Natural killer cell (primary cell): ENCODE results near the gene SORBS2. TPM values are rescaled to one million over a fixed set of nuclear protein-coding genes. Genes with fewer than 3 reads are reported as not detected.
"Not testable (repeated sequence)": the region's sequence is repeated elsewhere in the genome, so short reads cannot be mapped to it uniquely, and the experiment has no call there.

Experiments used
- ATAC-seq, 3 donors: fragments of 150-1000 bp in 2 of 3; fragments of 200-7000 bp in 1 of 3; cut with Tn5 transposase; 1 replicate in 1 of 3; 2 replicates in 2 of 3; pipeline ENCODE4 v1.10.0; 2021; ENCODE audit warnings: mild to moderate bottlenecking in 2 of 3, moderate library complexity in 2 of 3
- DNase-seq, 2 donors: peaks; one replicate each; pipeline versions ENCODE4 v3.0.0 to v3.0.0-alpha.2; 2013 to 2021; ENCODE audit warnings: mixed read lengths in 1 of 2
- H3K27ac ChIP-seq: one replicate; pipeline ENCODE4 v1.5.1; 2013; ENCODE audit warnings: mild to moderate bottlenecking, low read length
- H3K27me3 ChIP-seq: one replicate; pipeline ENCODE4 v1.6.1; 2013; ENCODE audit warnings: low read length; ENCODE audit not compliant: control insufficient read depth, insufficient read depth
- H3K36me3 ChIP-seq: one replicate; pipeline ENCODE4 v1.6.1; 2013; ENCODE audit warnings: low read length; ENCODE audit not compliant: control insufficient read depth, insufficient read depth
- H3K4me1 ChIP-seq: one replicate; pipeline ENCODE4 v1.6.1; 2013; ENCODE audit warnings: low read length; ENCODE audit not compliant: control insufficient read depth, insufficient read depth
- H3K4me3 ChIP-seq: one replicate; pipeline ENCODE4 v1.5.1; 2013; ENCODE audit warnings: low read length
- H3K9me3 ChIP-seq: one replicate; pipeline ENCODE4 v1.6.1; 2013; ENCODE audit warnings: low read length; ENCODE audit not compliant: control insufficient read depth, insufficient read depth
- H3K27ac Mint-ChIP-seq, 2 donors: one replicate each; pipeline ENCODE4 v1.8.0; 2022; ENCODE audit warnings: mild to moderate bottlenecking in 2 of 2, mixed read lengths in 2 of 2, moderate library complexity in 1 of 2
- H3K27me3 Mint-ChIP-seq, 2 donors: one replicate each; pipeline ENCODE4 v1.8.0; 2022; ENCODE audit warnings: low read depth in 2 of 2, mixed read lengths in 2 of 2
- H3K36me3 Mint-ChIP-seq: one replicate; pipeline ENCODE4 v1.8.0; 2022; ENCODE audit warnings: mixed read lengths
- H3K4me1 Mint-ChIP-seq, 2 donors: one replicate each; pipeline ENCODE4 v1.8.0; 2022; ENCODE audit warnings: mixed read lengths in 2 of 2
- H3K4me3 Mint-ChIP-seq: one replicate; pipeline ENCODE4 v1.8.0; 2022; ENCODE audit warnings: mild to moderate bottlenecking, moderate library complexity, mixed read lengths
- H3K9me3 Mint-ChIP-seq, 2 donors: one replicate each; pipeline ENCODE4 v1.8.0; 2022; ENCODE audit warnings: mixed read lengths in 2 of 2
- CTCF ChIP-seq: fragments of 200-600 bp; IDR thresholded peaks from one replicate; pipeline ENCODE4 v1.8.0; 2022; ENCODE audit warnings: antibody characterized with exemption
- WGBS: methylation state at CpG from one replicate; pipeline ENCODE4 v1.1.7; 2013; ENCODE audit warnings: missing lambda C conversion rate; ENCODE audit not compliant: insufficient coverage; 5-methylcytosine and 5-hydroxymethylcytosine counted together
- intact Hi-C: fragments of 100-400 bp; cut with micrococcal nuclease; formaldehyde crosslinking; loops from one replicate; pipeline ENCODE4 v1.14.2; 2022
- total RNA-seq, 4 donors: library from RNA; stranded (reverse); fragments of 120-200 nt in 1 of 4; gene quantifications; one replicate each; pipeline versions ENCODE4 v1.2.3 to v1.2.4, GENCODE V29; 2013 to 2022

The SORBS2 gene
- total RNA-seq, 3 donors from 2014 or later (not counting 1 experiment from before 2014, with no cell fraction given) = 10.2 to 15.6 (median 13.5) TPM

- intact Hi-C loops = no loop called here
- H3K27ac Mint-ChIP-seq = no peak overlapping the region
Measured at GRCh38 chr4:185709802-185710486, 102.0 kb downstream of the SORBS2 start.

GRCh38 chr4:185708348-185708747 is 103.6 kb downstream of the SORBS2 start:
- no peak for ATAC-seq
- Mint-ChIP-seq H3K27me3 (peaks cover 0 to 11% of the 10 kb centered on the region in 2 donors), H3K27ac (no peak overlapping the region), H3K4me3 (no peak overlapping the region), H3K9me3 (peaks cover 0 to 4% of the 10 kb centered on the region in 2 donors), H3K36me3 (no peaks in the 10 kb centered on the region), H3K4me1 (no peaks in the 10 kb centered on the region)
- no peak overlapping the region for H3K27ac ChIP-seq
- H3K4me1 ChIP-seq = no peaks in the 10 kb centered on the region
- no peak for DNase-seq
- no peak for TF ChIP-seq CTCF
- H3K9me3 ChIP-seq = no peaks in the 10 kb centered on the region
- H3K36me3 ChIP-seq = no peaks in the 10 kb centered on the region
- 79% methylated on average over 2 of the region's 3 CpGs for WGBS
- intact Hi-C loops = no loop called here
- H3K4me3 ChIP-seq = no peak overlapping the region
- no peaks in the 10 kb centered on the region for H3K27me3 ChIP-seq

More at GRCh38 chr4:185709802-185710486, 102.0 kb downstream of the SORBS2 start:
- Histone ChIP-seq H3K9me3 (no peaks in the 10 kb centered on the region), H3K4me3 (no peak overlapping the region), H3K4me1 (no peaks in the 10 kb centered on the region), H3K27ac (no peak overlapping the region), H3K36me3 (no peaks in the 10 kb centered on the region), H3K27me3 (no peaks in the 10 kb centered on the region)
- ATAC-seq (no peak), DNase-seq (no peak)
- 95% methylated on average over 6 of the region's 8 CpGs for WGBS
- Mint-ChIP-seq H3K4me3 (no peak overlapping the region), H3K36me3 (no peaks in the 10 kb centered on the region), H3K9me3 (peaks cover 0 to 4% of the 10 kb centered on the region in 2 donors), H3K27me3 (peaks cover 0 to 11% of the 10 kb centered on the region in 2 donors), H3K4me1 (no peaks in the 10 kb centered on the region)
- no peak for TF ChIP-seq CTCF

- not testable (repeated sequence) for H3K4me3 Mint-ChIP-seq
Measured at GRCh38 chr4:185707622-185708021, 104.4 kb downstream of the SORBS2 start.

GRCh38 chr4:185702147-185702663 is 109.8 kb downstream of the SORBS2 start:
- Histone ChIP-seq H3K9me3 (no peaks in the 10 kb centered on the region), H3K36me3 (no peaks in the 10 kb centered on the region), H3K27ac (no peak overlapping the region), H3K27me3 (no peaks in the 10 kb centered on the region), H3K4me3 (no peak overlapping the region), H3K4me1 (no peaks in the 10 kb centered on the region)
- TF ChIP-seq CTCF = no peak
- intact Hi-C loops = no loop called here
- H3K27ac Mint-ChIP-seq = no peak overlapping the region
- H3K36me3 Mint-ChIP-seq = no peaks in the 10 kb centered on the region
- H3K4me3 Mint-ChIP-seq = no peak overlapping the region
- peaks cover 0 to 4% of the 10 kb centered on the region in 2 donors for H3K9me3 Mint-ChIP-seq
- H3K4me1 Mint-ChIP-seq = no peaks in the 10 kb centered on the region
- H3K27me3 Mint-ChIP-seq = peaks cover 0 to 8% of the 10 kb centered on the region in 2 donors
- DNase-seq (no peak), ATAC-seq (no peak)
- 81% methylated on average over 8 of the region's 8 CpGs for WGBS

More at GRCh38 chr4:185707622-185708021, 104.4 kb downstream of the SORBS2 start:
- H3K4me1 ChIP-seq, H3K27ac ChIP-seq, DNase-seq, H3K4me1 Mint-ChIP-seq, H3K27me3 ChIP-seq, intact Hi-C loops, H3K36me3 ChIP-seq, H3K9me3 Mint-ChIP-seq, H3K9me3 ChIP-seq, H3K36me3 Mint-ChIP-seq, H3K27ac Mint-ChIP-seq, H3K27me3 Mint-ChIP-seq, H3K4me3 ChIP-seq: not testable (repeated sequence)
- ATAC-seq = peak in 1 of 3 donors; percentile 12
- WGBS = 64% methylated on average over 4 of the region's 4 CpGs
